Activated CD4-positive, CD25-positive, alpha-beta regulatory T cell treated with anti-CD3 and anti-CD28 coated beads, Interleukin-2, amount 50 U/mL, for 24 hours (primary cell): ENCODE measurements around the gene FUBP3.
"Not testable (repeated sequence)": the region's sequence is repeated elsewhere in the genome, so short reads cannot be mapped to it uniquely, and the experiment has no call there.

ENCODE experiments used
- ATAC-seq, 2 donors: fragments of 150-1000 bp; cut with Tn5 transposase; one replicate each; pipeline ENCODE4 v1.10.0; 2021; ENCODE audit warnings: mild to moderate bottlenecking in 1 of 2, moderate library complexity in 1 of 2

Gene FUBP3

DNA sequence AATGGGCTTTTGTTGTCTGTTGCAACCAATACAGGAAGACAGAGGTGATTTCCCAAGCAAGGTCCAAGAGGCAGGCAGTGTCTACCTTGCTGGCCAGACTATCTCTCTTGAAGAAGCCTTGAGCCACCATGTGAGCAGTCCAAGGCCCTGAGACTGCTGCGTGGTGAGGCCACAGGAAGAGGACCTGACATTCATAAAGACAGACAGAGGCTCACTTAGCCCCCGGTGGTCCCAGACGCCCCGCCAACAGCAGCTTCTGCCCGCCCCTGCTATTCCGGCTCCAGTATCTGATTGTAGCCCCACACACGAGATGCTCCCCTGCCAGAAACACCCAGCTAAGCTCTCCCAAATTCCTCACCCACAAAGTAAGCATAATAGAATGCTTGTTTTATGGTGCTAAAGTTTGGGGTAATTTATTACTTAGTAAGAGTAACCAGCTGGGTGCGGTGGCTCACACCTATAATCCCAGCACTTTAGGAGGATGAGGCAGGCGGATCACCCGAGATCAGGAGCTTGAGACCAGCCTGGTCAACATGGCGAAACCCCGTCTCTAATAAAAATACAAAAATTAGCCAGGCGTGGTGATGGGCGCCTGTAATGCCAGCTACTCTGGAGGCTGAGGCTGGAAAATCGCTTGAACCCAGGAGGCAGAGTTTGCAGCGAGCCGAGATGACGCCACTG, 22.8 kb upstream of the FUBP3 start:
- no peak for ATAC-seq

DNA sequence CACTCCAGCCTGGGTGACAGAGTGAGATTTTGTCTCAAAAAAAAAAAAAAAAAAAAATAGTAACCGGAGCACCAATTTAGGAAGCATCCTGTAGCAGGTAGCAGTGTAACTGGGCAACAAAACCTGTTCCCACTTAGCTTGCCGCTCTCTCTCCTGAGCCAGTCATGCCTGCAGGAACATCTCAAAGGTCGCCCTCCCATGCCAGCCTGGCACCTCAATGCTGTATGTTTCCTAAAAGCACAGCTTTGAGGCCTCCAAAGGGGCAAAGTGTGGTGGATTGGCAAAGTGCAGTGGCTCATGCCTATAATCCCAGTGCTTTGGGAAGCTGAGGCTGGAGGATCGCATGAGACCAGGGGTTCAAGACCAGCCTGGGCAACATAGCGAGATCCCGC, 22.3 kb upstream of the FUBP3 start:
- ATAC-seq: no peak

- ATAC-seq: no peak
These were observed 18.3 kb upstream of the FUBP3 start for GRCh38 chr9:130561056-130561455.

GRCh38 chr9:130562525-130562924, 16.9 kb upstream of the FUBP3 start:
- ATAC-seq: not testable (repeated sequence)

GRCh38 chr9:130563797-130564196, 15.6 kb upstream of the FUBP3 start:
- ATAC-seq: no peak

- no peak for ATAC-seq
These were observed 13.6 kb upstream of the FUBP3 start for GRCh38 chr9:130565792-130566191.

DNA sequence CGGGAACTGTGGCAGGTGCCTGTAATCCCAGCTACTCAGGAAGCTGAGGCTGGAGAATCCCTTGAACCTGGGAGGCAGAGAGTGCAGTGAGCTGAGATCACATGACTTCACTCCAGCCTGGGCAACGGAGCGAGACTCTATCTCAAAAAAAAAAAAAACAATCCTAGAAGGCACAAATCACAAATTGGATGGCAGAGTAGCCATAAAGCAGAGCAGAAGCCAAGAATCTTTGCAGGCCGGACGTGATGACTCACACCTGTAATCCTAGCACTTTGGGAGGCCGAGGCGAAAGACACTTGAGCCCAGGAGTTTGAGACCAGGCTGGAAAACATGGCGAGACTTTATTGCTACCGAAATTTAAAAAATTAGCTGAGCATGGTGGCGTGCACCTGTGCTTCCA, 9.2 kb upstream of the FUBP3 start:
- ATAC-seq: no peak

DNA sequence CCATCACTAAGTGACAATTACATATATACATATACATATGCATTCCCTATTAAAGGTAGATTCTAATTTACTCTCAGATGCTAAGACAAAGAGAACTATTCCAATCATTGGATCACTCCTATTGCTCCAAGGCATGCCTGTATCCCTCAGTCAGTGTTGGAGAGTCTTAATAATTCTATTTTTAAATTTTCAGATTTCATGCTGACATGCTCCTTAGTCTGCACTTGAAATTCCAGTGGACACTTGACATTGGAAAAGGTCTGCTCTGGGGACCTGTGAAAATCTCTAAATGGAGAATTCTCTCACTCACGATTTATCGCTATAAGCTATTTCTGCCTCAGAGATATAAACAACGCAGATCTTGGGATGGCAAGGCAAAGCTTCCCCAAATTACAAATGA, 3.9 kb upstream of the FUBP3 start:
- no peak for ATAC-seq

- ATAC-seq: no peak
These were observed 3.2 kb upstream of the FUBP3 start for GRCh38 chr9:130576176-130576575.

- peak in 1 of 2 donors; percentile 13 for ATAC-seq
These were observed 524 bp downstream of the FUBP3 start for GRCh38 chr9:130579738-130580463.

GRCh38 chr9:130581766-130582165, 2.4 kb downstream of the FUBP3 start:
- ATAC-seq: no peak

- no peak for ATAC-seq
These were observed 3.9 kb downstream of the FUBP3 start for GRCh38 chr9:130583271-130583670.

DNA sequence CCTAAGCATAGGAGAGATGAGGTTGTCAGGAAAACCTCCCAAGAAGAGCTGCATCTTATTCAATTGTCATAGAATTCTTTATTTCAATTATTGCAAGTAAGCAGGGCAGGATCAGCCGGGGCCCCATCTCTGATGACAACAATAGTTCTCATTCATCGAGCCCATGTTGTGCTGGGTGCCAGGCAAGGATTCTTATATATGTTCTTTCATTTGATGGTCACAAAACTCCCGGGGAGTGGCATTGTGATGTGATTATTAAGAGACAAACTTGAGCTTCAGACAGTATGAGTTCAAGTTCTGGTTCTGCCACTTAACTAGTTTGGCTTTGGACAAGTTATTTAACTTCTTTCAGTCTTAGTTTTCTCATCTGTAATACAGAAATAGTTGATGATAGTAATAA, 8.5 kb downstream of the FUBP3 start:
- ATAC-seq: no peak

DNA sequence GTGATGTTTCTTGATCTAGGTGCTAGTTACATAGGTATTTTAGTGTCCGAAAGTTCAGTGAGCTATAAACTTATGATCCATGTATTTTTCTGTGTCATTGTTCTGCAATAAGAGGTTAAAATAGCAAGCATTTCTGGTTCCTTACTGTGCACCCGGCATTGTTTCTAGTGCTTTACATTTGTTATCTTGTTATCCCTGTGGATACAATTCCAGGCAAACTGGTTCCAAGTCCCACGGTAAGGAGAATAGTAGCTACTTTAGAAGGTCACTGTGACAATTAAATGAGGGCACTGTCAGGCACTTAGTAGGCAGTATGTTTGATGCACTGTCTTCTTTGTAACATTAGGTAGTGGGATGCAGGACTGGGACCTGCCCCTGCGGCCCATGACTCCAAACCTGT, 9.0 kb downstream of the FUBP3 start:
- ATAC-seq: no peak

GRCh38 chr9:130589754-130590153, 10.4 kb downstream of the FUBP3 start:
- no peak for ATAC-seq

- no peak for ATAC-seq
These were observed 10.9 kb downstream of the FUBP3 start for GRCh38 chr9:130590305-130590704.

GRCh38 chr9:130593020-130593419, 13.6 kb downstream of the FUBP3 start:
- no peak for ATAC-seq

DNA sequence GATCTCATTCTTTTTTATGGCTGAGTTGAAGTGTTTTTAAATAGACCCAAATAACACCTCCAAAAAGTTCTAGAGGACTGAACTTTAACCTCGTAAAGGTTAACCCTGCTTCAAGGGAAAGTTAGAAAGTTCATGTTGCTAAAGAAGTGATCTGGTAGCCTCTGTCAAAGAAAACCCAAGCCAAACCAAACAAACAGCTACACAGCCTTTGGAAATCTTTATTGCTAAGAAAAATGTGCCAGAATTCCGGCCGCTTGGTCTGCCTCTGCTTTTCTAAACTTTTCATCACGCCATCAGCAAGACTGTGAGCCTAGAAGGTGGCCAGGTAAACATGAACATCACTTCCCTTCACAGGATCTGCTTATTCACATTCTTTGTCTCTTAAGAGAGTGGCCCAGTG, 17.9 kb downstream of the FUBP3 start:
- ATAC-seq: no peak

DNA sequence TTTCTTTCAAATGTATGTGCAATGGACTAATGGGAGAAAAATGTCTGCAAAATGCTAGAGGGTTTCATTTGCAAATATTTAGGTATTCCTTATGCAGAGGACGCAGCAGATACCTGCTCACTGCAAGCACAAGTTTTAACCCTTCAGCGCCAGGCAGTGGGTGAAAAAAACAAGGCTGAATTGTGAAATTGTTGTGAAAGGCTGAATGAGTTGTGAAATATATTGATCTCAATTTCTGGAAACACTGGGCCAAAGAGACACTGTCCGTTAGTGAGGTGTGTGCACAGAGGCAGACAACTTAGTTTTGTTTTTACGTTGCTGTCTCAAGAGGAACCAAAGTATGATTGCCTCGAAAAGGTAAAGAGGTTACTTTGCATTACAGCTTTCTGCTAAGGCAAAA, 18.8 kb downstream of the FUBP3 start:
- no peak for ATAC-seq

DNA sequence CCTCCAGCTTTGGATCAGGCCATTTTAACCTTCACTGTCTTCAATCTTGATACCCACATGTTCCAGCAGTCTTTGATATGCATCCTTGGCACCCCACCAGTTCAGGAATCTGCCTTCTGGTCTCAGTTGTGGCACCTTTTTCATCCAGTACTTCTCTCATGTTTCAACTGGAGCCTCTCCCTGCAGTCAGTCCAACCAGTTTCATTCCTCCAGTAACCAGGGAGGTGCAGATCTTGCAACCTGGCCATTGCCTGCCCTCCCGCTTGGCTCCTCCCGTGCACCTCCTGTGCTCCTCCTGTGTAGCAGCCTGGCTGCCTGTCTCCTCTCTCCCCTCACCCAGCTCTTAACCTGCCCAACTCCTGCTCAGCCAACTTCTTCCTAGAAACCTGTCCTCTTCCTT, 20.2 kb downstream of the FUBP3 start:
- ATAC-seq: no peak

GRCh38 chr9:130601100-130601499, 21.7 kb downstream of the FUBP3 start:
- no peak for ATAC-seq

DNA sequence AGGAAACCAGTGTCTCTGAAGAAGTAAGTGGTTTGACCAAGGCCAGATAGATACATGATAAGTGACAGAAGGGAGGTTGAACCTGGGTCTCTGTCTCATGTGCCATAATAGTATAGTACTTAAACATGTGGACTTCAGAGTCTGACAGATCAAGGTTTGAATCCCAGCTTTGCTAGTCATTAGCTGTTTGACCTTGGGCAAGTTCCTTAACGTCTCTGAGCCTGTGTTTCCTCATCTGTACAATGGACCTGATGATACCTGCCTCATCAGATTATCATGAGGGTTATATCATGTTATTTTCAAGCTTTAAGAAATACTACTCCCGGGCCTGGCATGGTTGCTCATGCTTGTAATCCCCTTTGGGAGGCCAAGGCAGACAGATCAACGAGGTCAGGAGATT, 24.9 kb downstream of the FUBP3 start:
- ATAC-seq: no peak

DNA sequence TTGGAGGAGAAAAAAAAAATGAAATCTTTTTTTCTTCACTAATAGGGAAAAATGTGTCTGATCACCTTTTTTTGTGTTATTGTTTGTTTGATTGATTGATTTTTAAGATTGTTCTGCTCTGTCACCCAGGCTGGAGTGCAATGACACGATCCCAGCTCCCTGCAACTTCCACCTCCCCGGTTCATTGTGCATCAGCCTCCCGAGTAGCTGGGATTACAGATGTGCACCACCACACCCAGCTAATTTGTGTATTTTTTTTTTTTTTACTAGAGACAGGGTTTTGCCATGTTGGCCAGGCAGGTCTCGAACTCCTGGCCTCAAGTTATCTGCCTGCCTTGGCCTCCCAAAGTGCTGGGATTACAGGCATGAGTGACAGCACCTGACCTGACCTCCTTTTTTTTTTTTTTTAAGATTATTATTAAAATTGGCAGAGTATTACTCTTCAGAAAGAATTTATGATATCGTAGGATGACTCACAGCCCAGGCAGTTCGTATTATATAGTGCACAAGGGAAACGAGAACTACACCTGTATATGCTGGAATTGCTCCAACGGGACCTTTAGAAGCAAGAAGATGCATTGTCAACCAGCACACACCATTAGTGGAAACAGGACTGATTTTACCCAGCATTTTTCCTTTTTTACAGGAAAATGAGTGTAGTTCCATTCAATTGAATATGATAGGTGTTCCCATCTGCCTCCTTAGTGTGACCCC, 27.7 kb downstream of the FUBP3 start:
- no peak for ATAC-seq
